Vagina (tissue), 2 donors: ENCODE data around the gene DPP6.

ENCODE experiments used
- POLR2A ChIP-seq, 2 donors: fragments of 450-650 bp; IDR thresholded peaks; one replicate each; pipeline ENCODE4 v1.6.1; 2017; ENCODE audit warnings: antibody characterized with exemption in 2 of 2, mild to moderate bottlenecking in 2 of 2, moderate library complexity in 2 of 2
- POLR2AphosphoS5 ChIP-seq, 2 donors: sonication (generic); formaldehyde crosslinking; IDR thresholded peaks; one replicate each; pipeline ENCODE4 v1.9.0; 2017; ENCODE audit warnings: antibody characterized with exemption in 2 of 2, mild to moderate bottlenecking in 2 of 2, low read depth in 1 of 2; ENCODE audit not compliant: insufficient read depth in 1 of 2

DNA sequence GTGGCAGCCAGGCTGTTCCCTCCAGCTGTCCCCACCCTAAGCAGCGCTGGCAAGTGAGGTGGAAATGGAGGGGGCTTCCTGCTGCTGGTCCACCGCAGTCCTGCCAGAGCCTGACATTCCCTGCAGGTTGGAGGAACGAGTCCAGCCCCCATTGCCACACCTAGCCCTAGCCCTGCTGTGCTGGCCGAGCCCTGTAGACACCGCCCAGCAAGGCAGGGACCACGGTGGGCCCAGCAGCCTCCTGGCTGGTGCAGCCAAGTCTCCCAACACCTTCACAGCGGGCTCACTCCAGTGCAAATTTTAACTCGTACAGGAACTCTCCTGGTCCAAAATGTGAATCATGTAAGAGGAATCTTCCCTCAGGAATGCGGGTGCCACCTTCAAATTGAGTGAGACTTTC, 834.4 kb downstream of the DPP6 start:
- TF ChIP-seq POLR2A (IDR thresholded peaks at IDR 0.05): no peak
- TF ChIP-seq POLR2AphosphoS5 (IDR thresholded peaks at IDR 0.05; ENCODE audit: insufficient read depth in 1 of 2, low read depth in 1 of 2): no peak
